Inflammatory macrophage treated with lipopolysaccharide for 4 hours (primary cell): ENCODE measurements around the gene PSD2.

Experiments used
- DNase-seq: peaks from one replicate; pipeline ENCODE4 v3.0.0-alpha.2; 2020

The PSD2 gene

DNA sequence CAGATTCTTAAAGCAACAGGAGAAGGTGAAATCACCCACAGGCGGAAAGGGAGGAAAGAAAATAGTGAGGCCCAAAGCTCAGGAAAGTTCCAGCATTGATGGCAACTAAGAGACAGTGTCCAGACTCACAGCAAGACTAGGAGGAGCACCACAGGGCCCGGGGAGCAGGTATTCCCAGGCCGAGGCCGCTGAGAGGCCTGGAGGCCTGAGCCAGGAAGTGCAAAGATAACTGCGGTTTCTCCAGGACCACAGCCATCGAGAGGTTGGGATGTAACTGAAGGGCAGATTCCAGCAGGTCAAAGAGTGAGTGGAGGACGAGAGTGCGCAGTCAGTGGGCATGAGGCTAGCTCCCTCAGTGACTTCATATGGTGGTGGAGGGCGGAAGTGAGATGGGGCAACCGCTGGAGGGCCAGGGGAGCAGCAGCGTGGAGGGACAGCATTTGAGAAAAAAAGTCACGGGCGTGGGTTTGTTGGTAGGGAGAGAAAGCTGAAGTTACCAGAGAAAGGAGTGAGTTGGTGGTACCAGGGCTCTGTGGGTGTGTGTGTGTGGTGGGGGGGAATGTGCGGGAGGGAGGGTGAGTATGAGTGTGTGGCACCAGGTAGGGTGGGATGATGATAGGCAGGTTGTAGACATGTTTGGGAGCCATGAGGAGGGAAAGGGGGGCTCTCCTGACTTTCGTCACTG, 89.7 kb downstream of the PSD2 start:
- DNase-seq, result no peak

DNA sequence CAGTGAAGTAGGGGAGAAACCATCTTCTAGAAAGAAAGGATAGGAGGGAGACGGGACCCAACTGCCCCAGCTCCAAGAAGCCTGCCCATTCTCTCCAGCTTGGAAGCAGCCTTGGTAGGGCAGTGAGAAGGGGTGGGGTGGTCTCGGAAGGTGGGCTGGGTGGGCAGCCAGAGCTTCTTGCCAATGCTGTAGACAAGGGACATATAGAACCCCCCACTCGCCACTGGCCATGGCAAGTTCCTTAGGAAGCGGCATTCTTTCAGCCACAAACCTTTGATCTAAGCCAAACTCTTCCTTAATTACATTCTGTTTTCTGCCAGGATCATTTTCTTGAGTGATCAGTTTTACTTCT, 90.2 kb downstream of the PSD2 start:
- no peak for DNase-seq

DNA sequence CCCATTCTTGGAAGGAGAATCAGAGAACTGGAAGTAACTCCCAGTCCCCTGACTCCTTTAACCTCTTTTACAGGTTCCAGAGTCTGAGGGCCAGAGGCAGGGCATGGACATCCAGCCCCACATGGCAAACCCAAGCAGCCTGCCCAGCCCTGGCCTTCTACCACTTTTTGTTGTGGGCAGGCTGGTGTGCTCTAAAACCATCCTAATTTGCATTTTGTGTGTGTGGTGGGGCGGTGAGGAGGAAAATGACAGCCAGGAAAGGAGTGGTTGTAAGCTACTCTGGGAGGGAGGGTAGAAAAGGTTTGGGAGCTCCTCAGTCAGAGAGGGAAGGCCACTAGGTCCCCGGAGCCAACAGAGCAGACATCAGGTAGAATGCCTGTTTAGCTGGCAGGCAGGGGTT, 90.6 kb downstream of the PSD2 start:
- no peak for DNase-seq

DNA sequence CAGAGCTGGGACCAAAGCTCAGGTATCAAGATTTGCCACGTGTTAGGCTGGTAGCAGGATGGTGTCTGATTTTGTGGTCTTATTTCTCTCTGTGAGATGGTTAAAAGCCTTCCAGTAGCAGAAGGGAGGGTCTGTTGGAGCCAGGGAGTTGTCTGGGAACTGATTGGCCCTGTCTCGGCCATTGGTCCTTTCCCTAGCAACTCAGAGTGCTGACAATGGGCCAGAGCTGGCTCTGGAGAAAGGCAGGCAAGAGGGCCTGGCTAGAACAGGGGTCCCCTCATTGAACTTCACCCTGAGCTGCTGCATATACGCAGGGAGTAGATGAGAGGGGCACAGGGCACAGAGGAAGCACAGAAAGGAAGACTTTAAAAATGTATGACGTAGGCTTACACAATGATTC, 92.8 kb downstream of the PSD2 start:
- DNase-seq, result no peak

DNA sequence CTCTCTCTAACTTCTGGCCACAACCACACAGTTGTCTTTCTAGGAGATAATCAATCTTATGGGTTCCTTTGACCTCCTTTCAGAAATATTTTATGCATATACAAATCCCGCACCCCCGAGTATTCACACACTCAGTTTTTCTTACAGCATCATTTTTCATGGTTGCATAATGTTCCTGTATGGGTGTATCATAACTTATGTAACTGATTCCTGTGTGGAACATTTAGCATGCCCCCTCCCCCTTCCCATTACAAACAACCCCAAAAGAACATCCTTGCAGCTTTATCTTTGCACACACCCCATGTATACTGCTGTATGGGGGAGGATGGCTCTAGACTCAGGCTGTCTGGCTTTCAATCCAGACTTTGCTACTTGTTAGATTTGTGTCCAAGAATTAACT, 93.8 kb downstream of the PSD2 start:
- no peak for DNase-seq

DNA sequence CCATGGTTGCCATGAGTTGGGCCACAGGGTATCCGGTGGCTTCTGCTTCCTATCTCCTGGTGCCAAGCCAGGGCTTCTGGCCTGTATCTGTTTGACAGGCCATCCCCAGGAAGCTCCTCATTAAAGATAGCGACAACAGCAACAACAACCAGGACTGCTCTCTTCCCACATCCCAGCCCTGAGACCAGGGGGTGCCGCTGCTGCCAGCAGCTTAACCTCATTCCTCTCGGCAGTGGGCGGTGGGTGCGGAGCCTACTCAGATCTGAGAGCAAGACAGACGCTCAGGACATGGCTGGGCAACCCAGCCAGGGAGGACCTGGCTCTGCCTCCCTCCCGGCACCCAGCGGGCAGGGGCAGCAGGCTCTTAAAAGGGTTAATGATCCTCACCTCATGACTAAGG, 98.3 kb downstream of the PSD2 start:
- DNase-seq, result no peak
